HepG2 (cell line): ENCODE data around the gene CYP4F8. TPM values are rescaled to one million over a fixed set of nuclear protein-coding genes. Genes with fewer than 3 reads are reported as not detected.

Experiments used
- ATAC-seq: fragments of 200-7000 bp; cut with Tn5 transposase; 3 replicates; pipeline ENCODE4 v1.9.1; 2020; ENCODE audit warnings: mild to moderate bottlenecking, moderate library complexity
- BruUV-seq: library from RNA; stranded (reverse); fragments of 400-500 nt; replicated peaks from 2 replicates; lab custom pipeline; 2021; lab: Mats Ljungman, UMichigan
- CTCF ChIA-PET: fragments of 300-600 bp; formaldehyde crosslinking; extraction: SDS; loops from one replicate; lab custom pipeline; 2021; ENCODE audit warnings: low total read pairs, inconsistent platforms, low intra/inter-chr PET ratio; lab: Yijun Ruan, JAX
- POLR2A ChIA-PET: fragments of 350-600 bp; sonication (Branson Sonifier 250); formaldehyde crosslinking; loops from one replicate; lab custom pipeline; 2020; ENCODE audit warnings: antibody characterized with exemption, inconsistent platforms; lab: Yijun Ruan, JAX
- DNase-seq: peaks from one replicate; pipeline ENCODE4 v3.0.0-alpha.2; 2015; ENCODE audit warnings: low spot score
- FAIRE-seq: peaks from 3 replicates; lab custom pipeline; 2011; peaks lifted over from hg19 to GRCh38; lab: Jason Lieb, UNC
- H2AFZ ChIP-seq: one replicate; pipeline ENCODE4 v1.6.1; 2011; ENCODE audit warnings: low read length, inconsistent platforms
- H3K27ac ChIP-seq: fragments of 300-600 bp; 3 replicates; pipeline ENCODE4 v1.8.0; 2011; ENCODE audit warnings: mixed run types, mild to moderate bottlenecking, mixed read lengths, low read length, inconsistent platforms; ENCODE audit not compliant: insufficient read depth; ENCODE audit errors: extremely low read length
- H3K27me3 ChIP-seq, 2 experiments: fragments of 200-600 bp in 1 of 2; 2 replicates in 1 of 2; 3 replicates in 1 of 2; pipeline versions ENCODE4 v1.6.0 to v1.8.0; 2011; ENCODE audit warnings: low read length in 2 of 2, mild to moderate bottlenecking in 2 of 2, moderate library complexity in 2 of 2, inconsistent platforms in 1 of 2; ENCODE audit not compliant: insufficient read depth in 2 of 2, control insufficient read depth in 1 of 2
- H3K36me3 ChIP-seq, 2 experiments: fragments of 200-600 bp in 1 of 2; replicated peaks in 1 of 2; 2 replicates in 1 of 2; 3 replicates in 1 of 2; pipeline versions ENCODE4 v1.5.1 to v1.8.0; 2011; ENCODE audit warnings: low read length in 2 of 2, inconsistent platforms in 1 of 2; ENCODE audit not compliant: insufficient read depth in 2 of 2, control insufficient read depth in 1 of 2
- H3K4me1 ChIP-seq: 2 replicates; pipeline ENCODE4 v1.5.1; 2012; ENCODE audit warnings: low read length, inconsistent platforms; ENCODE audit not compliant: insufficient read depth
- H3K4me2 ChIP-seq: 2 replicates; pipeline ENCODE4 v1.6.0; 2011; ENCODE audit warnings: low read depth, low read length, inconsistent platforms
- H3K4me3 ChIP-seq, 3 experiments: fragments of 200-600 bp in 1 of 3; sonication (generic), shearing (Covaris generic) in 1 of 3; replicated peaks in 1 of 3; 2 replicates each; pipeline ENCODE4 v1.5.1; 2011 to 2016; ENCODE audit warnings: low read length in 3 of 3, inconsistent platforms in 2 of 3, low read depth in 2 of 3, mild to moderate bottlenecking in 2 of 3, control low read depth in 1 of 3, mixed read lengths in 1 of 3; ENCODE audit not compliant: insufficient read depth in 1 of 3
- H3K79me2 ChIP-seq: one replicate; pipeline ENCODE4 v1.6.1; 2011; ENCODE audit warnings: low read length, inconsistent platforms; ENCODE audit not compliant: insufficient read depth
- H3K9ac ChIP-seq: 2 replicates; pipeline ENCODE4 v1.6.0; 2011; ENCODE audit warnings: mild to moderate bottlenecking, low read depth, low read length, inconsistent platforms; ENCODE audit not compliant: insufficient read depth
- H3K9me3 ChIP-seq: 2 replicates; pipeline ENCODE4 v1.5.1; 2012; ENCODE audit warnings: mild to moderate bottlenecking, low read length
- H4K20me1 ChIP-seq: 2 replicates; pipeline ENCODE4 v1.6.0; 2011; ENCODE audit warnings: inconsistent platforms, mild to moderate bottlenecking, low read length, moderate library complexity; ENCODE audit not compliant: insufficient read depth
- E2F1 ChIP-seq: sonication (generic); formaldehyde crosslinking; IDR thresholded peaks from 2 replicates; pipeline ENCODE4 v1.5.0; 2020; ENCODE audit warnings: missing genetic modification reagents
- FOXK2 ChIP-seq: fragments of 450-650 bp; IDR thresholded peaks from 2 replicates; pipeline ENCODE4 v1.6.1; 2016
- HNF4A ChIP-seq: sonication (generic); formaldehyde crosslinking; IDR thresholded peaks from 2 replicates; pipeline ENCODE4 v1.4.0; 2020; ENCODE audit warnings: missing genetic modification reagents
- HNRNPLL ChIP-seq: fragments of 200-400 bp; formaldehyde crosslinking; IDR thresholded peaks from 2 replicates; pipeline ENCODE4 v1.6.1; 2017; ENCODE audit warnings: mild to moderate bottlenecking, low read depth, low read length; ENCODE audit not compliant: poor library complexity, severe bottlenecking
- IRF2 ChIP-seq: IDR thresholded peaks from 2 replicates; pipeline ENCODE4 v1.6.1; 2018; ENCODE audit warnings: missing genetic modification reagents, missing compliant biosample characterization
- PHF5A ChIP-seq: IDR thresholded peaks from one replicate; pipeline ENCODE4 v1.6.1; 2018; ENCODE audit warnings: low read depth, missing genetic modification reagents; ENCODE audit not compliant: unreplicated experiment
- RAD51 ChIP-seq: fragments of 450-650 bp; IDR thresholded peaks from 2 replicates; pipeline ENCODE4 v1.6.1; 2016; ENCODE audit warnings: borderline replicate concordance
- TFDP2 ChIP-seq: sonication (generic); formaldehyde crosslinking; IDR thresholded peaks from 2 replicates; pipeline ENCODE4 v1.4.0; 2020; ENCODE audit warnings: missing genetic modification reagents
- ZBTB42 ChIP-seq: sonication (generic); formaldehyde crosslinking; IDR thresholded peaks from 2 replicates; pipeline ENCODE4 v1.5.0; 2020; ENCODE audit warnings: mild to moderate bottlenecking, missing genetic modification reagents
- ZBTB43 ChIP-seq: sonication (generic); formaldehyde crosslinking; conservative IDR thresholded peaks from 2 replicates; pipeline ENCODE4 v1.4.0; 2020; ENCODE audit warnings: missing genetic modification reagents
- ZNF264 ChIP-seq: sonication (generic); formaldehyde crosslinking; IDR thresholded peaks from 2 replicates; pipeline ENCODE4 v1.4.0; 2020; ENCODE audit warnings: missing genetic modification reagents
- ZNF782 ChIP-seq: sonication (generic); formaldehyde crosslinking; IDR thresholded peaks from 2 replicates; pipeline ENCODE4 v1.4.0; 2020; ENCODE audit warnings: missing genetic modification reagents, mild to moderate bottlenecking, borderline replicate concordance
- WGBS: methylation state at CpG from one replicate; pipeline ENCODE4 v1.1.6; 2017; ENCODE audit warnings: low lambda C conversion rate; 5-methylcytosine and 5-hydroxymethylcytosine counted together
- in situ Hi-C: cut with HindIII; loops from 2 replicates; pipeline ENCODE4 v1.10.0; 2017; ENCODE audit warnings: low pct_unique_long_range_greater_than_20kb; ENCODE audit not compliant: extremely low pct_ligation_motif_present
- intact Hi-C: fragments of 100-400 bp; cut with micrococcal nuclease; formaldehyde crosslinking; loops from one replicate; pipeline ENCODE4 v1.10.0; 2022; ENCODE audit not compliant: unreplicated experiment
- polyA plus RNA-seq, 8 experiments: library from polyadenylated mRNA; depleted of rRNA in 3 of 8; stranded (reverse) in 7 of 8; unstranded in 1 of 8; fragments of >200 nt; fragmentation: Illumina TruSeq in 4 of 8; extraction: Trizol in 4 of 8; gene quantifications; 2 replicates each; pipeline versions ENCODE4 v1.2.1 to v1.2.3, GENCODE V29; 2011 to 2016; ENCODE audit warnings: low read depth in 4 of 8, missing spikeins in 1 of 8, mixed read lengths in 1 of 8; ENCODE audit not compliant: insufficient read depth in 1 of 8
- total RNA-seq, 5 experiments: library from RNA; depleted of rRNA; stranded (reverse); fragments of >200 nt; fragmentation: Illumina TruSeq; extraction: Trizol; gene quantifications; 2 replicates each; pipeline ENCODE4 v1.2.3, GENCODE V29; 2016; ENCODE audit warnings: low read depth in 1 of 5

CYP4F8 gene
- total and polyA plus RNA-seq, 2 of the 13 experiments (the other 11 are each of a cell fraction or from before 2014, with no cell fraction given): not detected

GRCh38 chr19:15583346-15583745 lies 31.7 kb upstream of the CYP4F8 start:
- CTCF ChIA-PET: interaction anchor here (1.8 kb wide), 1 partner anchor 599 kb away, joined by 5 read pairs; no protein-coding TSS in a partner anchor
- Histone ChIP-seq H3K79me2 (no peaks in the 10 kb centered on the region), H3K27ac (no peak overlapping the region), H3K4me3 (no peak overlapping the region), H3K27me3 (no peaks in the 10 kb centered on the region), H3K9ac (no peak overlapping the region), H3K4me2 (no peak overlapping the region)
- intact Hi-C loops: no loop called here
- in situ Hi-C loops: no loop called here
- POLR2A ChIA-PET: no interaction called here
- DNase-seq: no peak
- TF ChIP-seq HNRNPLL: no peak
- TF ChIP-seq ZNF264: no peak
- no peak for TF ChIP-seq RAD51
- TF ChIP-seq ZBTB42 (CRISPR knock-in tag): no peak
- TF ChIP-seq E2F1 (CRISPR knock-in tag): no peak
- no peak for TF ChIP-seq IRF2 (CRISPR knock-in tag)
- no peak for TF ChIP-seq PHF5A (CRISPR knock-in tag)
- TF ChIP-seq TFDP2 (CRISPR knock-in tag): no peak
- no peak for TF ChIP-seq ZNF782 (CRISPR knock-in tag)
- TF ChIP-seq FOXK2: no peak
- no peak for TF ChIP-seq HNF4A
- no peak for TF ChIP-seq ZBTB43
- TF ChIP-seq, all 625 proteins: peak for 0
- FAIRE-seq (no peak), ATAC-seq (no peak)
- H2AFZ ChIP-seq: no peak overlapping the region
- no peaks in the 10 kb centered on the region for H3K9me3 ChIP-seq
- peaks cover 6% of the 10 kb centered on the region for H3K4me1 ChIP-seq
- no TSS peak for BruUV-seq
- WGBS: 88% methylated on average over 7 of the region's 12 CpGs
- no peaks in the 10 kb centered on the region for H3K36me3 ChIP-seq
- no peaks in the 10 kb centered on the region for H4K20me1 ChIP-seq
